Fibroblast of skin of back (primary cell): Measurements from ENCODE around the gene LMX1B.
"Not testable (repeated sequence)": the region's sequence is repeated elsewhere in the genome, so short reads cannot be mapped to it uniquely, and the experiment has no call there.

ENCODE experiments used
- DNase-seq: peaks from one replicate; pipeline ENCODE4 v3.0.0-alpha.2; 2013

The LMX1B gene

DNA sequence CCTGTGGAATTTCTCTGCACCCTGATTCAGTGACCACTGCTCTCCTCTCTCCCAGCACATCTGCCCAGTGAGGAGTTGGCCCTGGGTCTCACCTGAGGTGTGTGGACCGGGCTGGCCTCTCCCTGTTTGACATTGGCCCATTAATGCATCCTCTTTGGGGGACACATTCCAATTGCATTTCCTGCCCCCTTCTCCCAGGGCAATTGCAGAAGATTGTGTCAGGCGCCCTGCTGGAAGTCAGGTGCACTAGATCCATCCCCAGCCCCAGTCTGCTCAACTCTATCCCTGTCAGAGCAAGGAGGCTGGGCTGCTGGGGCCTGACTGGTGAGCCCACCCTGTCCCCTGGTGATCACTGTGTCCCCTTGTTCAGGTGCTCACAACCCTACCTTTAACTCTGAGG, 84.5 kb downstream of the LMX1B start:
- DNase-seq = no peak

DNA sequence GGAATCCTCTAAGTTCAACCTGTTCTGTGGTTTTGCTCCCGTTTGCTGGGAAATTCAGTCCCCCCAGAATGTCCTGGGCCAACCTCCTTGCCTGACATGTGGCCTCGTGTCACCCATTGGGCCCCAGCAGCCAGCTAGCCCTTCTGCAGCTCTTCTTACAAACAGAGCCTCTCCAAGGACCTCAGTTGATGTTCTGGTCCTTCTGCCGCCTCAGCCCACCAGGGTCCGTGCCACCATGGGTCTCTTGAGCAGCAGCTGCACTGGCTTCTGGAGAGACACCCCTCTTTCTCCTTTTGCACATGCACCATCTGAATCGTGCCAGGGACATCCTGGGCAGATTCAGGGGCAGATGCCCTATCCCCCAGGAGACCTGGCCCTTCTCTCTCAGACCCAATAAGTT, 85.0 kb downstream of the LMX1B start:
- no peak for DNase-seq

DNA sequence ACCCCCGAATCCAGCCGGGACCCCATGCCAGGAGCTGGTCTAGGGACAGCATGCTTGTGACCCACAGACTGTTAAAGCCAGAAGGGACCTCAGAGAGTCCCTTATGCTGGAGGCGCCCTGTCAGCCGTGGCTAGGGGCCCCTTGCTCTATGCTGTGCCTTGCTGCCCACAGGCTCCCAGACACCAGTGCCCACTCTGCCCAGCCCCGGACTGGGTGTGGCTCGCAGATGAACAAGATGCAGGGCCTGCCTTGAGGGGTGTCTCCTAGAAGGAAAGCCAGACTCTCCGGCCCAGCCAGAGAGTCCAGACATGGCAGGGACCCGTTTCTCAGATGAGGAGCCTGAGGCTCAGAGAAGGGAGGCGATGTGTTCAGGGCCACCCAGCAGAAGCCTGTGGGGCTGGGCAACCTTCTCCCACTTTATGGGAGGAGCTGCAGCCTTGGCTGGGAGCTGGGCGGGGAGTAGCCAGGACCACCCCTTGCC, 85.7 kb downstream of the LMX1B start:
- DNase-seq = no peak

DNA sequence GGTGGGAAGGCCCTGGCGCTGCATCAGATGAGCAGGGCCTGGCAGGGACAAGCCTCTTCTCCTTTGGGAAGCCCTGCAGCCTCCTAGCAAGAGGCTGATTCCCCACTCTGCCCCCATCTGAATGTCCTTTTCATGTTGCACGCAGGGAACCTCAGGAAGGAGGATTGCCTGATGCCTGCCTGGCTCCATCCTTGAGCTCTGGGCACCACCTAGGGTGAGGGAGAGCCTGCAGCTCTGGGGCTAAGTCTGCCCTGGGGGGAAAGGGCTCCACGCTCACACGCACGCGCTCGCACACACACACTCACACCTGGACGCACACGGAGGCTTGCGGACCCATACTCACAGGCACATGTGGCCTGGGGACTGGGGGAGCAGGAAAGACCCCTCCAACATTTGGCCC, 86.6 kb downstream of the LMX1B start:
- no peak for DNase-seq

DNA sequence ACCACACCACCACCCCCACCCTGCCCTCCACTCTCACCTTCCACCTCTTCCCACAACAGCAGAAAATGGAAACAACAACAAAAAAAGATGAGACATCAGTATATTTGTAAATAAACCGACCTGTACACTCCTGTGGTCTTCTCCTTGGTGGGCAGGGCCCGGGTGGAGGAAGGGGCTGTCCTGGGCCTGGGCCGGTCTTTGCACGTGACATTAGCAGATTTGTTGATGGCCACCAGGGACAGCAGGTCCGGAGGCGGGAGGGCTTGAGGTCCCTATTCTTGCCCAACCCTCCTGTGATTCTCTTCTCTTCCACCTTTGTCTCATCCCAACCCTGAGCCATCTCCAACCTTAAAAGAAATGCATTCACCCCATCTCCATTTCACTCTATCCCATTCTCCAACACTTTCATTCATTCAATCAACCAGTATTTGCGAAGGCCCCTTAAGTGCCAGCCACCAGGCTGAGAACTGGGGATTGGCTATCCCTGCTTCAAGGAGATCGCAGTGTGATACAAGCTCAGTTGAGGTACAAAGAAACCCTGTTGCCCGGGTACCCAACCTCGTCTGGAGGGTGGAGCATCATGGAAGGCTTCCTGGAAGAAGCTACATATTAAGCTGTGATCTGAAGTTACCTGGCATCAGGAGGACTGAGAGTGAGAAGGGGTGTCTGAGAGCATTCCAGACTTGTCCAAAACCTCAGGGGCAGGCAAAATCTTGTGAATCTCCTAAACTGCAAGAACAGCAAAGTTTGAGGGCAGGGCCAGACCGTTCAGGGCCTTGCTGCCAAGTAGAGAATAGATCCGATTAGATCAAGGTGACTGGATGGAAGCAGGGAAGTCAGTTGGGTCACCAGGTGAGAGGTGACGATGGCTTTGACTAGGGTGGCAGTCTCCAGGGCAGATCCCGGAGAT, 87.4 kb downstream of the LMX1B start:
- no peak for DNase-seq

DNA sequence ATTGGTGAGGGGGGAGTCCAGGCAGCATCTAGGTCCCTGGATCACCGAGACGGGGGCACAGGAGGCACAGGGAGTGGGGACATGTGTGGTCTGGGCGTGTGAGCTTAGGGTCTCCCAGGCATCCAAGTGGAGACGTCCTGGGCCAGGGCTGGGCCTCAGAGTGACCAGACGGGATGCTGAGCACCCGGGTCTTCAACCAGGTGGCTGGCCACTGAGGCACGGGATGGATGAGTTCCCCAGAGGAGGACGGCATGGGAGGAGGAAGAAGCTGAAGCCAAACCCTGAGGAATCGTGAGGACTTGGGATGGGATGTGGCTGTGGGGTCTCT, 88.0 kb downstream of the LMX1B start:
- DNase-seq = no peak

DNA sequence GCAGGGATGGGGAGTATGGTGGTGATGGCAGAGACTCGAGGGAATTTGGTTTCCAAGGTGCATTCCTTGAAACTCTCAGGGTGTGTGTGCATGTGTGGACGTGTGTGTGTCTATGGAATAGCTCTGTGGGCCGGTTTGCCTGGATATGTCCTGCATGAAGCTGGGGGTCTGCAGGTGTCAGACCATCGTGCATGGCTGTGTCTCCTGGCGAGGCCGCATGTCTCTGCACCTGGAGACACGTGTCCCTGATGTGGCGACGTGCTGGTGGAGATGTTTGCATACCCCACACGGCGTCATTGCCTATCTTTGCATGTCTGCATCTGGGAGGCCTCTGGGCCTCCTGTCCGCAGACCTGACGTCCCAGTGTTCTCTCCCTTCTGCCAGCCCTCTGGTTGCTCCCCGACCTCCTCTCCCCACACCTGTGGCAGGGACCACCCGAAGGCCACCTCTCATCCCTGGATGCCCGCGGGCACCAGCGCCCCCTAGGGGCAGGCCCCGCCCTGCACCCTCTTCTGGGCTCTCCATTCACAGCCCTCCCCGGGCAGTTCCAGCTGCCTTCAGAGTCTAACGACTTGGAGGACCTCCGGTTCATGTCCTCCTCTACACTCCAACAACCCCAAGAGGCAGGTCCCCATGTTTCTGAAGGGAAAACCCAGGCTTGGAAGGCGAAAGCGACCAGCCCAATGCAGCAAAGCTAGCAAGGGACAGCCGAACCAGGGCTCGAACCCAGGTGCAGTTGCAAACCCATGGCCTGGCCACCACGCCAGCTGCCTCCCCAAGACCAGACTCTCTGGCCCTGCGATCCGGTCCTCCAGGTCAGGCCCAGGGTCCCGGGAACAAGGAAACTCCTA, 88.6 kb downstream of the LMX1B start:
- no peak for DNase-seq

DNA sequence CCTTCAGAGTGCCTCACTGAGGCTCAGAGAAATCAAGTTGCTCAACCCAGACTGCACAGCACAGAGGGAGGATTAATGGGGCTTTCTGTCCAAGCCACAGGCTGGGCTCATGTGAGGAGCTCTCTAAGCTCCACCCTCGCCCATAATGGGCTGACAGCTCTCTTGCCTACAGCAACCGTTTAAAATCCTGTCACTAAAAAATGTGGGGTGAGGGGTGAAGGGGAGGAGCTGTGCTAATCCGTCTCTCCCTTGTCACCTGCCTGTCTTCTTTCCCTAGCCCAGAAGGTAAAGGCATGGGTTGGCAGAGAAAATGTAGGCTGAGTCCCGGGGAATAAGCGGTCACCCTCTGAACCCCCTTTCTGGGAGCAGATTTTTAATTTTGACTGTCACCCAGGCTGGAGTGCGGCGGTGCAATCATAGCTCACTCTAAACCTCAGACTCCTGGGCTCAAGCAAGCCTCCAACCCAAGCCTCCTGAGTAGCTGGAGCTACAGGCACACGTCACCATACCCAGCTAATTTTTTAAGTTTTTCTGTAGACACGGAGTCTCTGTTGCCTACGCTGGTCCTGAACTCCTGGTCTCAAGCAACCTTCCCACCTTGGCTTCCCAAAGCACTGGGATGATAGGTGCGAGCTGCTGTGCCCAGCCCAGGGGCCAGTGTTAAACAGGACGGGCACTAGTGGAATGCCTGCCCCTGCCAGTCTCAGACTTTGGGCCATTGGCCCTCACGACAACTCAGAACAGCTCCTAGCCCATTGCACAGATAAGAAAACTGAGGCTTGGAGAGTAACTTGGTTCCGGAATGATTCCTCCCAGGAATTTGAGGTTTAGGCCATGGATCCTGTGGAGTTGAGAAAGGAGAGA, 89.5 kb downstream of the LMX1B start:
- no peak for DNase-seq

DNA sequence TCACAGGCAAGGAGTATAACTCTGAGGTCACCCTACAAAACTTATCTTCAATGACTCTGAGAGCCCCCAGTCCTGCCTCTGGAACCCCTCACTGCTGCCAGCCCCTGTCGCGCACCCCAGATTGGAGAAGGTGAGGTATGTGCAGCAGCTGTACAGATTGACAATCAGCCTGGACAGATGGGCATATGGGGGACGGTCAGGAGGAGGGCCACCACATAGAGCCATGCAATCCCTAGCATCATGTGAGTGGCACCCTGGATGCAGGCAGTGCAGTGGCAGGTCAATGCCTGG, 90.1 kb downstream of the LMX1B start:
- DNase-seq = no peak

DNA sequence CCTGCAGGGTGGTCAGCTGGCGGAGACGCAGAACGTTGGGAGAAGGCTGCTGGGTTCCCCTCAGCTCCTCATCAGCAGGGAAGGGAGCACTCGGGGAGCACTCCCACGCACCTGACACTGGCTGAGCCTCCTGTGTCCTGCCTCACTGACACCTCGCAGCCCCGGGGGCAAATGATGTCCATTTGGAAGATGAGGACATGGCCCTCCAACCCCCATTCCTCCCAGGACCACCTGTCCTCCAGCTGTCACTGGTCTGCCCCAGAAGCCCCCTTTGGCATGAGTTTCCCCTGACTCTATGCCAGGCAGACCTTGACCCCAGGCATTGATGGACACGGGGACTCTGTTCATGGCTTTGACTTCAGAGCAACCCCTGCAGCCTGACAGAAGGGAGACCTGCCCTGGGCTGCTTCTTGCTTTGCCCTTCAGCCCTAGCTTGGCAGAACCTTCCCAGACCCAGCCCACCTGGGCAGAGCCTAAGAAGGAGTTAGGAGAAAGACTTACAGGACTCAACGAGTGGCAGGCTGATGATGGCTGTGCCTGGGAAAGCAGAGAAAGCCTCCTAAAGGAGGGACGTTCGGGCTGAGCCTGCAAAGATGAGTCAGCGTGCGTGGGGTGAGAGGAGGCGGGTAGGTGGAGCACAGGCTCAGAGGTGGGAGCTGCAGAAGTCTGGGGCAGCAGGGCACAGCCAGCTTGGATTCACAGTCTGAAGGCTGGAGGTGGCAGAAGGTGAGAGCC, 90.6 kb downstream of the LMX1B start:
- DNase-seq = peak; percentile 46

DNA sequence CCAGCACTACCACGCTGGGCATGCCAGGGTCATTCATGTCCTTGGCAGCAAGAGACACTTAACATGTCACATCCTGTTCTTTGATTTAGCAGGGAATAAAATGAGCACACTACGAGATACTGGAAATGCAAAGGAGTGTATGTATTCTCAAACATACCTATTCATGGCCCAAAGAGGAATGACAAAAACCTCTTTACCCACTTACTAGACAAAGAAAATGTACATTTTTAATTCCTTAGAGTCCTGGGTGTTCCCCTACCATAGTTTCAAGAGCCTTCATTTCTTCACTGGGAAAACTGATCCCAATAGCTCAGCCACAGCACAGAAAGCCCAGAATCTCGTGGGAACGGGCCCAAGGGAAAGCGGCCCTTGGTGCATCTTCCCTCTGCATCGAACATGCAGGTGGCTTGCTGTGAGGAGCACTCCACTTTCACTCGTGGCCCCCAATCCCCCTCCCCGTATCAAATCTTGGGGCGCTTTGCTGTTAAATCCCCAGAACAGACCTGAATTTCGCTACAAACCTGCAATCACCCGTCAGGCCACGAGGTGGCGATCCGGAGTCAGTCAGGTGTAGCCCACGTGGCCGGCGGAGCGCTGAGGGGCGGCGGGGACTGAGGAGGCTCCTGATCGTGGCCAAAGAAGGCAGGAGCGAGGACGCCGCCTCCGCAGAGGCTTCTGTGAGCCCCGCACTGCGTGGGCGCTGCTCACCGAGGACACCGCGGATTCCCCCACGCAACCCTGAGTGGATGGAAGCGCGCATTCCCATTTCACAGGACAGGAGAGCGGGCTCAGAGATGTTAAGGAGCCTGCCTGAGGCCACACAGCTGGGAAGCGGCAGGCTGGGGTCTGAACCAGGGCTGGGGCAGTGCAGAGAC, 91.4 kb downstream of the LMX1B start:
- DNase-seq = peak; percentile 56

DNA sequence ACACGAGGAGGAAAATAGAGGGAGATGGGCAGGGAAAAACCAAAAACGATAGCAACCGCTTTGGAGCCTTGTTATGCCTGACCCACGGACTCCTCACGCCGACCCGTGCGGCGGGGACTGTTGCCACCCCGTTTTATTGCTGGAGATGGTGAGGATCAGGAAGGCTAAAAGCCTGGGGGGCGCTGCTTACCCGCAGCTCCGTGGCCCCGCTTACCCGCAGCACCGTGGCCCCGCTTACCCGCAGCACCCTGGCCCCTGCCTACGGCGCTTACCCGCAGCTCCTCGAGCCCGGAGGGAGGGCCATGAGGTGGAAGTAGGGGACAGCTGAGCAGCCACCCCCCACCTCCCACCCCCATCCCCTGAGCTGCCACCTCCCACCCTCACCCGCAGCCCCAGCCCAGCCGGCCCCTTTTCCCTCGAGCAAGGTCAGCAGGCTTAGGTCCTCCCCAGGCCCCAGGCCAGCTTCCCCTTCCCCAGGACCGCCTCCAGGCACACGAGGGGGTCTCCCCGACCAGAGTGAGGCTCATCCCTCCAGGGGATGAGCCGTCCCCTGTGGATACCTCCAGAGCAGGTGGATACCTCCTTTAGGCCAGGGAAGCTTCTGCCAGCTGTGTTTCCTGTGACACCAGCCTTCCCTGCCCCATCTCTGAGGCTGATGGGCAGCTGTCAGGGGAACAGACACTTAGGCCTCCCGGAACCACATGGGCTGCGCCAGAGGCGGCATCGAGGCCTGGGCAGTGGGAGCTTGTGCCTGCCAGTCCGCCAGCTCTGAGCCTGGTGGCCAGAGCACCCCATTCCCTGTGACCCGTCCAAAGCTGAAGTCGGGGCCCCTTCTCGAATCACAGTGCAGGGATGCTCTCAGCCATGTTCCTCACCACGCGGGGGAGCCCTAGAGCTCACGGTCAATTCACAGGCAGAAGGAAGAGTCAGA, 92.3 kb downstream of the LMX1B start:
- peak; percentile 30 for DNase-seq

DNA sequence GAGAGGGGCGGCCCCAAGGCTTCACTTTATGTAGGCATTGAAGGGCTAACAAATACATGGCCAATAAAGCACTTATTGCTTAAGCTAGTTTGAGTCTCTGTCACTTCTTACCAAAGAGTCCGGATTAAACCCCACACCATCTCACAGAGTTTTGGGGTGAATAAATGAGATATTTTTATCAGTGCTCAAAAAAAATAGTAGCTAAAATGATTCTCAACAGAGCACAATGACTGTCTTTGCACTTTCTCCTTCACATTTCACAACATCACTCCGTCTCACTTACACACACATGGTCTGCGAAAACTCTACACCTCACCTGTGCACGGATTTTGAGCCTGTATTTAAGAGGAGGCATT, 92.9 kb downstream of the LMX1B start:
- no peak for DNase-seq

DNA sequence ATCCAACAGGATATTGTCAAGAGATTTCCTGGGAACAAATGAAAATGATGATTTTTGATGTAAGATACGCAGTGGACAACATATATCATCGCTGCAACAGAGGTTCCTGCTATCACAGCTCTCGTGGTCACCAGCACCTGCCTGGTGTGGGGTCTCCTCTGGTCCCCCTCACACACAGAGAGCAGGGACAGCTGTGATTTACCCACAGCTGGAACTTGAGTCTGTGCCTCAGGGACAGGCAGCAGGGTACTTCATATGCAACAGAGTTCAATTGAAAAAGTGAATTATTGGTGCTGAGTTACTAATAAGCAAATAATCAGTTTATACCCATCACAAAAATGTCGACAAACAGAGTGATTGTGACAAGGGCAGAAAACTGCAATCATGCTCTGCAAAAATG, 93.4 kb downstream of the LMX1B start:
- DNase-seq = no peak

DNA sequence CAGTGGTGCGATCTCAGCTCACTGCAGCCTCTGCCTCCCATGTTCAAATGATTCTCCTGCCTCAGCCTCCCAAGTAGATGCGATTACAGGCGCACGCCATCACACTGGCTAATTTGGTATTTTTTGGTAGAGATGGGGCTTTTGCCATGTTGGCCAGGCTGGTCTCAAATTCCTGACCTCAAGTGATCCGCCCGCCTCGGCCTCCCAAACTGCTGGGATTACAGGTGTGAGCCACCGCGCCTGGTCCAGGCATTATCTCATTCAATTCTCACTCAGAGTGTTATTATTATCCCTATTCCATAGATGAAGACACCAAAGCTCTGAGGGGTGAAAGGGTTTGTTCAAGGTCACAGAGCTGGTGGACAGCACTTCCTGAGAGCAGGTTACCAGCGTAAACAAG, 94.0 kb downstream of the LMX1B start:
- DNase-seq = not testable (repeated sequence)

DNA sequence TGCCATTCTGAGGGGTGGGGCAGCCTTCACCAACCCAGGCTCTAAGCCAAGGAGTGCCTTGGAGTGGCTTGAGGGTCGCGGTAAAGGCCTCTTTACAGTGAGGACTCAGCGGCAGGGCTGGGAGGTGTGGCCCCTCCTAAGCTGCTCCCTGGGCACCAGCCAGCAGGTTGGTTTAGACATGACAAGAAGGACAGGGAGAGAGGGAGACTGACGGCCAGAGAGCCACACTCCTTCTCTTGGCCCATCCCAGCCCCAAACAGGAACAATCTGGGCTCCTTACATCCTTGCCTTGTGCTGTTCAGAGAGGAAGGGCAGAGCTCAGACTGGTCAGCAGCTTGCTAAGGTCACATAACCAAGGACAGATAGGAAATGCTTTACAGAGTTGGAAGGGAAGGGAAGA, 94.5 kb downstream of the LMX1B start:
- DNase-seq = no peak

DNA sequence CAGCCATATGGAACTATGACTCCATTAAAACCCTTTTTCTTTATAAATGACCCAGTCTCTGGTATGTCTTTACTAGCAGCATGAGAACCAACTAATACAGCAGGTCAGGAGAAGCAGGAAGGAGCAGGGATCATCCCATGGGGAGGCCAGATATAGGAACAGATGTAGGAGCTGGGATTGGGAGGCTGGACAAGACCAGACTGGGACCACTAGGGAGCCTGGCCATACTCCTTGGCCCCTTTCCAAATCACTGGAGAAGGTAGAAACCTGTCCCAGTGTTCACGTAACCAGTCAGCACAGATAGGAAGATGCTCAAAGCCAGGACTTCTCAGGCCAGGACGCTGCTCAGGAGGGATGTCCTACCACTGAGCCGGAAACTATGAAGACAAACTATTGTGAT, 95.5 kb downstream of the LMX1B start:
- DNase-seq = no peak

DNA sequence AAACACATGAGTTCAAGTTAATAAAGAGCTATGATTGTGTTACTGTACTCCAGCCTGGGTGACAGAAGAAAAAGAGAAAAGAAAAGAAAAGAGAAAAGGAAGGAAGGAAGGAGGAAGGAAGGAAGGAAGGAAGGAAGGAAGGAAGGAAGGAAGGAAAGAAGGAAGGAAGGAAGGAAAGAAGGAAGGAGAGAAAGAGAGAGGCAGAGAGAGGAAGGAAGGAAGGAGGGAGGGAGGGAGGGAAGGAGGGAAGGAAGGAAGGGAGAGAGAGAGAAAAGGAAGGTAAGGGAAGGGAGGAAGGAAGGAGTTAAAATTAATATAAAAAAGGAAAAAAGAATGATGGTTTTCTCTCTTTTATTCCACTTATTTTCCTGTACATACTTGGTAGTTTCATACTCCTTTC, 101.7 kb downstream of the LMX1B start:
- DNase-seq = no peak

DNA sequence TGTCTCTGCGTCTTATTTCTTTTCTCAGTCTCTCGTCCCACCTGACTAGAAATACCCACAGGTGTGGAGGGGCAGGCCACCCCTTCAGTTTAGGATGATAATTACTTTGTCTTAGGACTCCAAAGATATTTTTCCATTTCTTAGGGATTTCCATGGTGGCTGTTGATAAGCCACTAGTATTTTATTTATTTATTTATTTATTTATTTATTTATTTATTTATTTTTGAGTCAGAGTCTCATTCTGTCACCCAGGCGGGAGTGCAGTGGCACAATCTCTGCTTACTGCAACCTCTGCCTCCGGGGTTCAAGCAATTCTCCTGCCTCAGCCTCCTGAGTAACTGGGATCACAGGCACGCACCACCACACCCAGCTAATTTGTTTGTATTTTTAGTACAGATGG, 103.7 kb downstream of the LMX1B start:
- DNase-seq = not testable (repeated sequence)

DNA sequence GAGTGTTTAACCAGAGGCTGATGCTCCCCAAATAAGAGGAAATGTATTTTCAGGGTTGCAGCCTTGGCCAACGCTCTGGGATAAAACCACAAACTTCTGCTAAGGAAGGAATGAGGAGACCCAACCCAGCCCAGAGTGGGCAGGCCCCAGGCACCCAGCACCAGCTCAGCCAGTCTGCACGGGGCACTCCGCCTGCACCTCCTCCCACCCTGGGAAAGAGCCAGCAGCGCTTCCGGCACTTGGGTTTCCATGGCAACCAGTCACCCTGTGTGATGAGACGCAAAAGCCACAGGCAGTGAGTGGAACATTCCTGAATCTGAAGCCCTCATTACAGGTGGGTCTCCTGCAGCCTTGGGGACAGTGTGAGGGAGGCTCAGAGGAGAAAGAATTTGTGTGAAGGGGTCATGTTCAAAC, 105.9 kb downstream of the LMX1B start:
- DNase-seq = peak; percentile 78
